Thyroid gland (tissue), 4 donors: Measurements from ENCODE around the gene ATP6V0A1.

Experiments
- CTCF ChIP-seq, 6 experiments: fragments of 200-600 bp in 3 of 6; fragments of 450-650 bp in 3 of 6; sonication (generic) in 3 of 6; IDR thresholded peaks; one replicate each; pipeline ENCODE4 v1.5.1; 2016 to 2019; ENCODE audit warnings: antibody characterized with exemption in 6 of 6, mild to moderate bottlenecking in 2 of 6, inconsistent platforms in 1 of 6, moderate library complexity in 1 of 6
- POLR2A ChIP-seq, 2 donors: fragments of 450-650 bp; IDR thresholded peaks; one replicate each; pipeline ENCODE4 v1.6.1; 2017; ENCODE audit warnings: antibody characterized with exemption in 2 of 2, mild to moderate bottlenecking in 2 of 2, moderate library complexity in 1 of 2

GRCh38 chr17:42522798-42523278, 64.2 kb downstream of the ATP6V0A1 start:
- TF ChIP-seq CTCF (IDR thresholded peaks at IDR 0.05) (no peak), POLR2A (IDR thresholded peaks at IDR 0.05) (no peak)
